ENCODE data around the gene NFATC2.

- TF ChIP-seq CTCF (IDR thresholded peaks at IDR 0.05; ENCODE audit: low read depth, low read length) = no peak
- TF ChIP-seq EZH2phosphoT487 (IDR thresholded peaks at IDR 0.05; ENCODE audit: low read depth) = no peak
Measured at GRCh38 chr20:51522207-51522606, 20.3 kb downstream of the NFATC2 start.

All from OCI-LY3 (cell line).